GM20431 (cell line): Measurements from ENCODE around the gene EXD3.

Source experiments
- in situ Hi-C: fragments of 300-500 bp; cut with MseI, MboI; formaldehyde crosslinking; loops from one replicate; pipeline ENCODE4 v1.15.0; 2020; ENCODE audit warnings: low sequenced_read_pairs; ENCODE audit not compliant: unreplicated experiment

The EXD3 gene

GRCh38 chr9:137433349-137433915 lies 10.5 kb upstream of the EXD3 start:
- in situ Hi-C loops, result loop anchor here (10.0 kb wide), 1 partner anchor 139 kb away; no protein-coding TSS in a partner anchor

GRCh38 chr9:137432687-137433348 lies 9.9 kb upstream of the EXD3 start:
- in situ Hi-C loops, result loop anchor here (10.0 kb wide), 1 partner anchor 138 kb away; no protein-coding TSS in a partner anchor

GRCh38 chr9:137431416-137431931 lies 8.5 kb upstream of the EXD3 start:
- in situ Hi-C loops, result loop anchor here (10.0 kb wide), 1 partner anchor 137 kb away; no protein-coding TSS in a partner anchor

GRCh38 chr9:137430723-137431415 lies 7.9 kb upstream of the EXD3 start:
- in situ Hi-C loops, result loop anchor here (10.0 kb wide), 1 partner anchor 136 kb away; no protein-coding TSS in a partner anchor

- in situ Hi-C loops, result loop anchor here (10.0 kb wide), 1 partner anchor 135 kb away; no protein-coding TSS in a partner anchor
Measured at GRCh38 chr9:137429974-137430722, 7.2 kb upstream of the EXD3 start.

- in situ Hi-C loops, result no loop called here
Measured at GRCh38 chr9:137429546-137429890, 6.6 kb upstream of the EXD3 start.

- in situ Hi-C loops, result no loop called here
Measured at GRCh38 chr9:137428841-137429545, 6.0 kb upstream of the EXD3 start.

- in situ Hi-C loops, result no loop called here
Measured at GRCh38 chr9:137428311-137428630, 5.3 kb upstream of the EXD3 start.

GRCh38 chr9:137427454-137428310 lies 4.7 kb upstream of the EXD3 start:
- in situ Hi-C loops, result no loop called here

GRCh38 chr9:137426018-137426681 lies 3.2 kb upstream of the EXD3 start:
- in situ Hi-C loops, result no loop called here

- in situ Hi-C loops, result no loop called here
Measured at GRCh38 chr9:137423514-137424291, 741 bp upstream of the EXD3 start.

GRCh38 chr9:137421838-137422603 lies 941 bp downstream of the EXD3 start:
- in situ Hi-C loops, result no loop called here

GRCh38 chr9:137417161-137418021 lies 5.6 kb downstream of the EXD3 start:
- in situ Hi-C loops, result no loop called here

GRCh38 chr9:137416563-137417151 lies 6.3 kb downstream of the EXD3 start:
- in situ Hi-C loops, result no loop called here

- in situ Hi-C loops, result no loop called here
Measured at GRCh38 chr9:137416006-137416562, 6.9 kb downstream of the EXD3 start.
